Pons (tissue), 1 donor: ENCODE data around the gene PRRT4.

ENCODE experiments used
- DNase-seq: peaks from one replicate; pipeline ENCODE4 v3.0.0-alpha.2; 2016; ENCODE audit warnings: low spot score

PRRT4 gene

DNA sequence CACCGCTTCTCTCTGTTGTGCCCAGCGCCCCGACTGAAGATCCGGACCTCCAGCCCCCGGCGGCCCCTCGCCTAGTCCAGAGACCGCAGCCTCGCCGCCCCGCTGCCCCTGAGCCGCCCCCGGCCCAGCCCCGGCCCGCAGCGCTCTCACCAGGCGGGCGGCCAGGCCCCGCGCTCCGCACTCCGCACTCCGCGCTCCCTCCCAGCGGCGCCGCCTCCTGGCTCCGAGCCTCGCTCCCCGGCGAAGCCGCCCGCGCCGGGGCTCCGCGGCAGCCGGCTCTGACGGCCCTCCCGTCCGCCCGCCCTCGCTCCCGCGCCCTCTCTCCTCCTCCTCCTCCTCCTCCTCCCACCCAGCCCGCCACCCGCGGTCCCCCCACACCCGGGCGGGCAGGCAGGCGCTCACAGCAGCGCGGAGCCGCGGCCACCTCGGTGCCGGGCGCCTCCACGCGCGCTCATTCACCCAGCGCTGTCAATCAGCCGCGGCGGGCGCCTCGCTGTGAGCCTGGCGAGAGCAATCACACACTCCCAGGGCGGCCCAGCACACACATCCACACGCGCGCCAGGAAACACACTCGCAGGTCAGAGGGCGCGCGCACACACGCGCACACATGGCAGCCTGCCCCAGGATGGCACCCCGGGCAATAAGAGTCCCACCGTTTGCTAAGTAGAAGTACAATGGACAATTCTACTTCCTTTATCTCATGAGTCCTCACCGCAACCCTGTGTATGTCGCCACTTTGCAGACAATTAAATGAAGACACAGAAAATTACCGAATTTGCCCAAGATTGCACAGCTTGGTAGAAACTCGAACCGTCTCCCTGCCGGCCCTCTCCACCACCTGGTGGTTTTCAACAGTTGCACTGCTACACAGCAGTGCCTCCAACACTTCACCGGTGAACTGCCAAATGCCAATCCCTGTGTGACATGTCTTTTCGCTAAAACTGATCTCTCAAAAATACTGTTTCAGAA is at the start of gene PRRT4:
Gene PRRT4 (minus strand): TSS at position 280 of the 969 bp plus-strand sequence.
- no peak for DNase-seq

DNA sequence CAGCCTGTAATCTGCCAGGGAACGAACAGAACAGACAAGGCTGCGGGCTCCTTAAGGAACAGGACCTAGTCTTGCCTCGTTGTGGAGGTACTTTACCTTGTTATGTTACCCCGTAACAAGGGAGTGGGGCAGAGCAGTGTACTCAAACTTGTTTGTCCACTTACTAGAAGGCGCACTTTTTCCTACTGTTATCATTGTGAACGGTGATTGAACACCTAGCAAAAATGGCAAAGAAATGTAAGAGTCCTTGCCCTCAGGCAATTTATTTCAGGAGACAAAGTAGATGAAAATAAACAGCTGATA is 48.9 kb upstream of the PRRT4 start:
- DNase-seq = peak; percentile 30

DNA sequence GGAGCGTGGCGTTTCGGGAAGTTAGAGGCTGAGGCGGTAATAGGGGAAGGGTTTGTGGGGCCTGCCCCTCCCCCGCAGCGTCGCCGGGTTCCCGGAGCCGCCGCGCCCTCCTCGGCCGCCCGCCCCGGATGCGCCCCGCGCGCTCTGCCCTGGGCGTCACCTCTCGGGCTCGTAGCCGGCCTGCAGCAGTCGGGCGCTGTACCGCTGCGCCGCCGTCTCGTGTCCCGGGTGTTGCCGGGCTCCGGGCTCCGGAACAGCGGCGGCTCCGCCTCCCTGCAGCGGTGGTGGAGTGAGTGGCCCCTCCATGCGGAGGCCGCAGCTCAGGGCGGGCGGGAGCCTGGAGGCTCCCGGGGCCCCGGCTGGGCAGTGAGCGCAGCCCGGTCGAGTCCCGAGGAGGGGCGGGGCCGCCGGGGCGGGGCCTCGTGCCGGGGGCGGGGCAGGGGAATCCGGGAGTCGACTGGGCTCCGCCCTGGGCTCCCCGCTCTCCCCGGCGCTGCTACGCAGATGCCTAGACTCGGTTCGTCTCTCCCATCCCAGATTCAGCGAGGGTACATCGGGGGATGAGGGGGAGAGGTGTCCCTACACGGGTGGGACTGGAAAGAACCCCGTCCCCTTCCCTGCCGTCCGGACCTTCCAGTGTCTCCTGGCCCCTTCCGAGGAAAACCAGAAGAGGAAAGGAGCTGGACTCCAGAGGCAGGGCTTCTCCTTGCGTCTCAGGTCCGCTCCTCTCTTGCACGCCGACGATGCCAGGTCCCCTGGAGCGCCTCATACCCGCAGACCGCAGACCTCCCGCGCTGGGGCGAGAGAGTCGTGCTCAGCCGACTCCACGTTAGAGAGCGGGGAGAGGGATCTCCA is 48.3 kb upstream of the PRRT4 start, which contains the start of gene IMPDH1:
Gene IMPDH1 (minus strand): TSS at position 387 of the 855 bp plus-strand sequence. CDS start 81 bp downstream, at position 306.
- DNase-seq = peak; percentile 57

DNA sequence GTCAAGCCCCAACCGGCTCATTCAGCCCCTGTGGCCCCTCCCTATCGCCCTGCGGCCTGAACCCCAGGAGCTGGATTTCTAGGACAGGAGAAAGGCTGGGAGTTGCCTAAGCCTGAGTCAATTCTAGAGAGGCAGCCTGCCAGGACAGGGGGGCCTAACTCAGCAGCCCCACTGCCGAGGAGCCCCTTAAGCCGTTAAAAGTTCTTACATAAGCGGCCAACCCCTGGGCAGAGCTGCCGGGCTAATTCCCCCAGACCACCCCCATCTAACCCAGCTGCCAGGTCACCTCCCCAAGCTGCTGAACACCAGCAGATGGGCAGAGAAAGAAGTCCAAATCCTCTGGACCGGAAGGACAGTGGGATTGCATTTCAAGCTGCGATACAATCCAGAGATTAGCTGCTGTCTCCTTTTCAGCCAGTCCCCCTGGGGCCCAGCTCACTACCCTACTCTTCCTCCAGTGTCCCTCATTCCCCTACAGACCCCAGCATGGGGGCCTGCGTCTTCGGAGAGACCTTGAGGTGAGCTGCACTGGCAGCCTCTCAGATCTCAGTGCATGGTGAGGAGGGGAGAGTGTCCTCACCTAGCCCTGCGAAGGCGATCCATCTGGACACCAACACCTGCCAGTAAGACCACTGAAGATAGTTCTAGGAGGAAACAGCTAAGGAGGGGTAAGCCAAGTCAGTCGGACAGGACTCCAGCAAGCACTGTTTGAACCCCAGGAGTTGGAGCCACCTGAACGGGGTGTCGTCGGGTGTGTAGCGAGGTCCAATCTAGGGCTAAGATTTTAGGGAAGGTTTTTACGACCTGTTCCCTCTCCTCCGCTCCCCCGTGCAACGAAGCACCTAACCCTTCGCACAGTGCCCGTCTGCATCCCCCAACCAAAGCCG is 47.5 kb upstream of the PRRT4 start:
- DNase-seq = no peak

DNA sequence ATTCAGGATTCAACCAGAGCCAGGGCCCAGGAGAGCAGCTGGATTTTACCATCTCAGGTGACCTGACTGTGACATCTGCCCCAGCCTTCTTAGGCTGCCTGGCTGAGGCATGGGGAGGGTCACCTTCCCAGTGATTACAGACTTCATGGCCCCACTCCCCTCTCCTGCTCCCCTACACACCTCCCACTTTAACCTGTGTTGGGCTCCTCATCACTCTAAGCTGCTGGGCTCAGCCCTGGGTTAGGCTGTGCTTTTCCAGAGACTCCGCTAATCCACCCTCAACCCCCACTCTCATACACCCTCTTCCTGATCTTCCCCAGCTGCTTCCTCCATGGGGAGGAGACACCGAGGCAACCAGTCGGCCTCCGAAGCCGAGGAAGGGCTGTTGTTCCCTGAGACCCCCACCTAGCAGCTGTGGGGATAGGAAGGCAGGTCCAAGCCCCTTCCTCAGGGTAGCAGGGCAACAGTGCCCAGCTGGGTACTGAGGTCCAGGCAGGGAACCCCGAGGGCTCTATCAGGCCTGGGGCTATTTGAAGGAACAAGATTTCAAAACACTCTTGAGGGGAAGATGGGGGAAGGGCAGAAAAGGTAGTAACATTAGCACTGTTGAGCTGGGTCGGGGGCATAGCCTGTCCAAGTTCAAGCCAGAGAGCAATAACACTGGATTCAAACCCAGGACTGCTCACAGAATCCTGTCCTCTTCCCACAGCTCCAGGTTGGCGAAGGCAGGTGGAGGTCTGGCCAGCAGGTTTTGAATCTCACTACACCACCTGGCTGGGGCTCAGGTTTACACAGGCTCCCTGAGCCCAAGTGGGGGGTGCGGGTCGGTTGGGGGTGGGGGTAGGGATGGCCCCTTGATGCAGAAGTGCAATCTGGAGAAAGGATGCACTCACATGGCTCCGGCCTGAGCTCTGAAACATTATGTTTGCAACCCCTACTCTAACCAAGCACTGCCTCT is 46.5 kb upstream of the PRRT4 start:
- no peak for DNase-seq

- DNase-seq = no peak
Measured at GRCh38 chr7:128407233-128407589, 45.7 kb upstream of the PRRT4 start.

GRCh38 chr7:128406314-128407232 is 45.1 kb upstream of the PRRT4 start:
- DNase-seq = no peak

- DNase-seq = no peak
Measured at GRCh38 chr7:128405471-128406313, 44.2 kb upstream of the PRRT4 start.

DNA sequence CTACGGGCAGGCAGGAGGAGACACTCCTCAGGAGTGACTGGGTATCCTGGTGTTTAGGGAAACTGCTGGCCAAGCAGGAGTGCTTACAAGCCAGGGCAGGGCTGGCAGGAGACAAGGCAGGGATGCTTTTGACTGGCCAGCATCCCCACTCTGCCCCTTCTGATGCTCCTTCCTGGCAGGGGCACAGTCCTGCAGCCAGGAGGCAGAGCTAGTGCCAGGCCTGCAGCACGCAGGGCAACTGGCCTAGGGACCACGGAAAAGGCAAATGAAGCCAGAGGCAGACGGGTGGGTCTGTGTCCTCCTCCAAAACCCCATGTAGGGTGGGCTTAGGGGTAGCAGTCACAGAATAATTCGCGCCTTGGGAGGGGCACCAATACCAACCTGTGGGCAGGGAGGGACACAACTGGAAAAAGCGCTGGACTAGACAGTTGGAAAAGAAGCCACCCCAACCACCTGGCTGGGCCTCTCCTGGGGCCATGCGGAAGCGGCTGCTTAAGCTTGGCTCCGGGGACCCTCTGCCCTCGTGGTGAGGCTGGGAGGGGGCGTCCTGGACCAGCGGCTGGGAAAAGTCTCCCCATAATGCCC is 43.5 kb upstream of the PRRT4 start:
- no peak for DNase-seq

DNA sequence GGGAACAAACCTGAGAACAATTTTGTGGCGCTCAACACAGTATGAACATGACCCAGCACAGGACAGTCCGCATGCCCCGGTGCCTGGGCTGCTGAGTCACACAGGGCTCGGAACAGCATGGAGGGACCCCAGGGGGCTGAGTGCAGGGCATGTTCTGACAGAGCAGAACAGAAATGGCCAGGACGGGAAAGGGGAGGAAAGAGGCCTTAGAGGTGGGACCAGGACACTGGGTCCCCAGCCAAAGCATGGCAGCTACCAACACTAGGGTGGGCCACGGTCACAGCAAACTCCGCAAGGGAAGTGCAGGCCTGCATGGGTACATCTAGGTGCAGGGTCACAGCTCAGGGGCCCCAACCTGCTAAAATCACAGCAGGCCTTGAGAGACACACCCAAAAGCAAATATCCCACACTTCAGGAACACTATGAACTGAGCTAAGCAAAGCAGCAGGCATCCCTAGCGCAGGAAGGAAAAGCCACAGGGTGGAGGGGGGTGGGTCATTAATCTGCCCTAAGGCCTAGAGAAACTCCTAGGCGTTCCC is 42.7 kb upstream of the PRRT4 start:
- no peak for DNase-seq

DNA sequence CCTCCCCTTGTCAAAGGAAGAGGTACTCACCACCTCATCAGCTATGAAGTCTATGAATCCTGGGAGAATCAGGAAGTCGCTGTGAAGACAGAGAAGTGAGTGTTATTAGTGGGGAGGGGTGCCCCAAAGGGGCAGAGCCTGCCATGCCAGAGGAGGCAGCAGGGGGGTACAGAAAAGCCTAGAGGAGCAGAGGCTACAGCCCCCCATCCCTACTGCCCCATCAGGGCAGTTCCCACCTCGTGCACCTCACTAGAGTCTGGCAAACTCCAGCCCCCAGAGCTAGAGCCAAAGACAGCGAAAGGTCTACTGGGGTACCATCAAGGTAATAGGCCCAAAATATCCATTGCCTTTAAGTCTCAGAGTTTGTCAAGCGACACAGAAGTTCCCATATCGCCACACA is 42.2 kb upstream of the PRRT4 start:
- DNase-seq = no peak

- no peak for DNase-seq
Measured at GRCh38 chr7:128402356-128402755, 40.9 kb upstream of the PRRT4 start.

DNA sequence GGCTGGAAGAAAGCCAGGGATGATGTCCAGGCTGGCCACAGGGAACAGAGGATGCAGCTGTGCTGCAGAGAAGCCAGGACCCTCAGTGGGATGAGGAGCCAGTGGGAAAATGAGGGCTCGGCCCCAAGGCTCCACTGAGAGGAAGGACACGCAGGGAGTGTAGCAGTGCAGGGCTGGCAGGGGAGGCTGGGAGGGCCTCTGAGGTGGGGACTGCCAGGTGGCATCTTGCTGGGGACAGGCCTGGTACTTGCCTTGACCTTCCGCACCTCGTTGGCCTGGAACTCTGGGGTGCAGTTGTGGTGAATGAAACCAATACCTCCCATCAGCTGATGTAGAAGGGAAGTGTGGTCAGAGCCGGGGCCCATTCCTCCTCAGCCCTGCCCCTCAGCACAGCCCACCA is 39.1 kb upstream of the PRRT4 start:
- no peak for DNase-seq

DNA sequence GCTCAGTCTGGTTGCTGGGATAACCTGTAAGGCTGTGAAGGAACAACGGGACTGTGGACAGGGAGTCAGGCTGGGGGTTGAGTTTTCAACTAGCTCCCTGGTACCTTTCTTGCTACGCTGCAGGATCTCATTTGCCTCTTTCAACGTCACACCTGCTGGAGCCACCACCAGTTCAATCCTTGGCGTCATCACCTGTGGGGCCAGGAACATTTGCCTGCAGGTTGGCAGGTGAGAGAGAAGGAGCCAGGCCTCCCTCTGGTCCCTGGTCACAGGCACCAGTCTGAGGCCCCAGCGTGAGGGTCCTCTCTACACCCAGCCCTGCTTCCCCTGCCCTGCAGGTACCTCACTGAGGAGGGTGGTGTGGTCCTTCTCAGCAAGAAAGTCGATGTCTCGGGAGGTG is 38.5 kb upstream of the PRRT4 start:
- DNase-seq = no peak

DNA sequence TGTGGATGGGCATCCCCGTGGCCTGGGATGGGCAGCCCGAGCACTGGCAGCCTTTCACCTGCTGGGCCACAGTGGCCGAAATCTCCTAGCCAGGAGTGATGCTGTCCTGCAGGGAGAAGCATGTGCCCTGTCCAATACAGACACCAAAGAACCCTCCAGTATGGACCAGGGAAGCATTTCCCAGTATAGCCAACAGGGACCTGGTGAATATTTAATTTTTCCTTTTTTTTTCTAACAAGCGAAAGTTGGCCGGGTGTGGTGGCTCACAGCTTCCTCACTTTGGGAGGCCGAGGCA is 37.3 kb upstream of the PRRT4 start:
- no peak for DNase-seq

DNA sequence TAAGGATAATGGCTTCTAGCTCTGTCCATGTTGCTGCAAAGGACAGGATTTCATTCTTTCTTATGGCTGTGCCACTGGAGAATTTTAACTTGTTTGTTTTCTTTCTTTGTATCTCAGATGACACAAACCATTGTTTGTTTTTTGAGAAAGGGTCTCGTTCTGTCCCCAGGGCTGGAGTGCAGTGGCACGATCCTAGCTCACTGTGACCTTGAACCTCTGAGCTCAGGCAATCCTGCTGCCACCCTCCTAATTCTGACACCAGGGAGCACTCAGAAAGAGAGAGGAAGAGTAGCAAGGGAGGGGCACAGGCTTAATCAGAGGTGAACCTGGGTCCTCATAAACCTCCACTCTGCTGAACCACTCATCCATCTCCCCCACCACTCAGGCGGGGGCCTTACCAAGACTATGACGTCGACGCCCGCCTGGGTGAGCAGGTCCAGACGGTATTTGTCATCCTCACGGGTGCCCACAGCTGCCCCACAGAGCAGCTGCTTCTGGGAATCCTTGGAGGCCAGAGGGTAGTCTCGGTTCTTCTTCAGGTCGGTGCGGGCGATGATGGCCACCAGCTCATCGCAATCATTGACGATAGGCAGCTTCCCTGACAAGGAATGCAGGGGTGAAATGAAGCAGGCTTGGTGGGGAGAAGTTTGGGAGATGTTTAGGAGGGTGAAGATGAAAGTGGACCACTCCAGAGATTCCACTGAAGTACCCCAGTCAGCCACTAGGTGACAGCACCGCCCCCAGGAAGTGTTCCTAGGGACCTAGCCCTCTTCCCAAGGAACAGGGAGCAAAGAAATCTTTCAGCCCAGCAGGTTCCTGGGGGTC is 36.7 kb upstream of the PRRT4 start:
- DNase-seq = peak; percentile 50

DNA sequence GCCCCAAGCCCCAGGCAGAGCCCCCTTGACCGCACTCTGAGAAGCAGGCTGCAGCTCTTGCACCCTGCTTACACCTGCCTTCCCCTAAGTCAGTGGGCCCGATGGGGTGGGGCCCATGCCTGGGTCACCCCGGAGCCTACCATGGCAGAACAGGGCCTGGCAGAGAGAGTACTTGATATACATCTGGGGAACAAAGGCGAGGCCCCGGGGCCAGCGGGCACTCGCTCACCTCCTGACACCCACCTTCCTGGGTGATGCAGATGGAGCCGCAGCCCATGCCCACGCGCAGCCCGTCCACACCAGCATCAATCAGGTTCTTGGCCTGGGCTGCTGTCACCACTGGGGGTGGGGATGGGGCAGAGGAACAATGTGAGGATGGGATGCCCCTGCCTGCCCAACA is 34.9 kb upstream of the PRRT4 start:
- no peak for DNase-seq
